ENCODE data around the gene ITSN2.

ITSN2 gene

GRCh38 chr2:24328010-24328409 lies 32.3 kb downstream of the ITSN2 start:
- no peak for TF ChIP-seq CTCF (IDR thresholded peaks at IDR 0.05; ENCODE audit: borderline replicate concordance, control extremely low read depth, extremely low read depth, insufficient read depth, missing control alignments)
- in situ Hi-C loops (cut with MboI; ENCODE audit: low sequenced_read_pairs, unreplicated experiment) = no loop called here
- DNase-seq (ENCODE audit: low spot score) = no peak

- DNase-seq (ENCODE audit: low spot score) = no peak
- in situ Hi-C loops (cut with MboI; ENCODE audit: low sequenced_read_pairs, unreplicated experiment) = no loop called here
- TF ChIP-seq CTCF (IDR thresholded peaks at IDR 0.05; ENCODE audit: borderline replicate concordance, control extremely low read depth, extremely low read depth, insufficient read depth, missing control alignments) = no peak
Measured at GRCh38 chr2:24317491-24317920, 42.8 kb downstream of the ITSN2 start.

GRCh38 chr2:24315669-24316068 lies 44.7 kb downstream of the ITSN2 start:
- DNase-seq (ENCODE audit: low spot score) = peak; percentile 52
- TF ChIP-seq CTCF (IDR thresholded peaks at IDR 0.05; ENCODE audit: borderline replicate concordance, control extremely low read depth, extremely low read depth, insufficient read depth, missing control alignments) = no peak
- in situ Hi-C loops (cut with MboI; ENCODE audit: low sequenced_read_pairs, unreplicated experiment) = no loop called here

- in situ Hi-C loops (cut with MboI; ENCODE audit: low sequenced_read_pairs, unreplicated experiment) = no loop called here
- DNase-seq (ENCODE audit: low spot score) = no peak
- TF ChIP-seq CTCF (IDR thresholded peaks at IDR 0.05; ENCODE audit: borderline replicate concordance, control extremely low read depth, extremely low read depth, insufficient read depth, missing control alignments) = no peak
Measured at GRCh38 chr2:24313744-24314632, 46.3 kb downstream of the ITSN2 start.

GRCh38 chr2:24307961-24308360 lies 52.4 kb downstream of the ITSN2 start:
- no peak for TF ChIP-seq CTCF (IDR thresholded peaks at IDR 0.05; ENCODE audit: borderline replicate concordance, control extremely low read depth, extremely low read depth, insufficient read depth, missing control alignments)
- in situ Hi-C loops (cut with MboI; ENCODE audit: low sequenced_read_pairs, unreplicated experiment) = no loop called here
- no peak for DNase-seq (ENCODE audit: low spot score)

GRCh38 chr2:24304631-24305030 lies 55.7 kb downstream of the ITSN2 start:
- in situ Hi-C loops (cut with MboI; ENCODE audit: low sequenced_read_pairs, unreplicated experiment) = no loop called here
- no peak for DNase-seq (ENCODE audit: low spot score)
- no peak for TF ChIP-seq CTCF (IDR thresholded peaks at IDR 0.05; ENCODE audit: borderline replicate concordance, control extremely low read depth, extremely low read depth, insufficient read depth, missing control alignments)
